ENCODE measurements around the gene NHLRC1. TPM values are rescaled to one million over a fixed set of nuclear protein-coding genes. Genes with fewer than 3 reads are reported as not detected.

The NHLRC1 gene
- polyA plus RNA-seq: 0.32 and 1.2 TPM in 2 replicates
- polyA minus RNA-seq: 0.24 and 0.35 TPM in 2 replicates

- Histone ChIP-seq H3K27ac (ENCODE audit: low read length) (no peak within 1 kb of the TSS), H3K9me3 (ENCODE audit: low read length) (no peaks in the 10 kb centered on the region), H3F3A (ENCODE audit: insufficient read depth, low read length, poor library complexity, severe bottlenecking) (no peaks in the 10 kb centered on the region), H3K4me3 (ENCODE audit: low read length) (peak within 1 kb of the TSS; percentile 63), H3K79me2 (replicated peaks; ENCODE audit: insufficient read depth, low read length) (no peaks in the 10 kb centered on the region), H3K36me3 (ENCODE audit: insufficient read depth, low read length) (no peaks in the 10 kb centered on the region), H3K4me2 (ENCODE audit: low read length) (no peak within 1 kb of the TSS), H3K9me2 (ENCODE audit: insufficient read depth, low read length) (no peaks in the 10 kb centered on the region), H2AFZ (ENCODE audit: low read depth, low read length) (no peak within 1 kb of the TSS), H3K9ac (ENCODE audit: low read length) (peak within 1 kb of the TSS; percentile 3), H4K20me1 (ENCODE audit: insufficient read depth) (no peaks in the 10 kb centered on the region), H3K27me3 (ENCODE audit: insufficient read depth, low read depth, low read length) (no peaks in the 10 kb centered on the region)
- TF ChIP-seq EZH2 (IDR thresholded peaks at IDR 0.05; ENCODE audit: borderline replicate concordance, insufficient read depth, low read length, poor library complexity, severe bottlenecking) (no peak), CTCF (IDR thresholded peaks at IDR 0.05; ENCODE audit: poor library complexity, severe bottlenecking) (peak; percentile 70), POLR2AphosphoS5 (IDR thresholded peaks at IDR 0.05) (no peak), REST (IDR thresholded peaks at IDR 0.05; ENCODE audit: borderline replicate concordance) (no peak), EP300 (conservative IDR thresholded peaks at IDR 0.05; ENCODE audit: poor library complexity, severe bottlenecking) (no peak), SMC3 (conservative IDR thresholded peaks at IDR 0.05; ENCODE audit: poor library complexity) (peak; percentile 68), RAD21 (conservative IDR thresholded peaks at IDR 0.05) (peak; percentile 66), TAF1 (IDR thresholded peaks at IDR 0.05; ENCODE audit: low read depth) (no peak), MXI1 (conservative IDR thresholded peaks at IDR 0.05; ENCODE audit: poor library complexity, severe bottlenecking) (peak; percentile 22)
Observed at GRCh38 chr6:18122128-18123093, at the start of gene NHLRC1. Gene NHLRC1 (minus strand): TSS chr6:18122677. CDS start chr6:18122606, 71 bp downstream.

DNA sequence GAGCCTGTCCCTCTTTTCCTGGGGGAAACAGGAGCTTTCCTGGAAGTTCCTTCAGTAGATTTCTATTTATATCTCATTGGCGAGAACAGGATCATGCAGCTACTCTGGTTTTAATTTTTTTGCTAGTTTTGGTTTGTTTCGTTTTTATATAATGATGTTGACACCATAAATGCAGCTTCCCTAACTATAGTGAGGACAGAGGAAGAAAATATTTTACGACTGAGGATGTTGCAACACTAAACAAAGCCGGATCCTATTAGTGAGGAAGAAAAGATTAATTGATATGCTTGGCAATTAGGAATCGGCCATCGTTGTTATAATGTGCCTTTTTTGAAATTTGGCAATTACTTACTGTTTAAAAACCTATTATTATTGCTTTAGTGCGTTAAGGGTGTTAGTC, 49.4 kb upstream of the NHLRC1 start:
- Histone ChIP-seq H3K9me3 (ENCODE audit: low read length) (no peaks in the 10 kb centered on the region), H4K20me1 (ENCODE audit: insufficient read depth) (no peaks in the 10 kb centered on the region), H2AFZ (ENCODE audit: low read depth, low read length) (no peak overlapping the region), H3K9me2 (ENCODE audit: insufficient read depth, low read length) (no peaks in the 10 kb centered on the region), H3K36me3 (ENCODE audit: insufficient read depth, low read length) (peaks cover 12% of the 10 kb centered on the region), H3K4me3 (ENCODE audit: low read length) (no peak overlapping the region), H3K27ac (ENCODE audit: low read length) (no peak overlapping the region), H3F3A (ENCODE audit: insufficient read depth, low read length, poor library complexity, severe bottlenecking) (no peaks in the 10 kb centered on the region), H3K79me2 (replicated peaks; ENCODE audit: insufficient read depth, low read length) (no peaks in the 10 kb centered on the region), H3K9ac (ENCODE audit: low read length) (no peak overlapping the region), H3K4me2 (ENCODE audit: low read length) (no peak overlapping the region), H3K27me3 (ENCODE audit: insufficient read depth, low read depth, low read length) (no peaks in the 10 kb centered on the region)
- no peak for TF ChIP-seq CTCF (IDR thresholded peaks at IDR 0.05; ENCODE audit: poor library complexity, severe bottlenecking)
- no peak for TF ChIP-seq RAD21 (conservative IDR thresholded peaks at IDR 0.05)
- no peak for TF ChIP-seq MXI1 (conservative IDR thresholded peaks at IDR 0.05; ENCODE audit: poor library complexity, severe bottlenecking)
- no peak for TF ChIP-seq TAF1 (IDR thresholded peaks at IDR 0.05; ENCODE audit: low read depth)
- no peak for TF ChIP-seq EP300 (conservative IDR thresholded peaks at IDR 0.05; ENCODE audit: poor library complexity, severe bottlenecking)
- TF ChIP-seq EZH2 (IDR thresholded peaks at IDR 0.05; ENCODE audit: borderline replicate concordance, insufficient read depth, low read length, poor library complexity, severe bottlenecking): no peak
- no peak for TF ChIP-seq REST (IDR thresholded peaks at IDR 0.05; ENCODE audit: borderline replicate concordance)
- TF ChIP-seq POLR2AphosphoS5 (IDR thresholded peaks at IDR 0.05): no peak
- TF ChIP-seq SMC3 (conservative IDR thresholded peaks at IDR 0.05; ENCODE audit: poor library complexity): no peak

Data from neural cell (in vitro differentiated cells).